ENCODE data around the gene SULF2.

DNA sequence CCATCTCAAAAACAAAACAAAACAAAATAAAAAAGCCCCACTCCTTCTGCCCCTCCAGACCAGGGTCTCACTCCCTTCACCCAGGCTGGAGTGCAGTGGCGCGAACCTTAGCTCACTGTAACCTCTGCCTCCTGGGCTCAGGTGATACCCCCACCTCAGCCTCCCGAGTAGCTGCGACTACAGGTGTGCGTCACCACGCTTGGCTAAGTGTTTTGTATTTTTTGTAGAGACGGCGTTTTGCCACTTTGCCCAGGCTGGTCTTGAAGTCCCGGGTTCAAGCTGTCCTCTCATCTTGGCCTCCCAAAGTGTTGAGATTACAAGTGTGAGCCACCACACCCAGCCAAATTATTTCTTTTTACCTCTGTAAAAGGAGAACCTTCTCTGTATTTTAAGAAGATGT is 173.5 kb downstream of the SULF2 start:
- TF ChIP-seq, protein P1, sequence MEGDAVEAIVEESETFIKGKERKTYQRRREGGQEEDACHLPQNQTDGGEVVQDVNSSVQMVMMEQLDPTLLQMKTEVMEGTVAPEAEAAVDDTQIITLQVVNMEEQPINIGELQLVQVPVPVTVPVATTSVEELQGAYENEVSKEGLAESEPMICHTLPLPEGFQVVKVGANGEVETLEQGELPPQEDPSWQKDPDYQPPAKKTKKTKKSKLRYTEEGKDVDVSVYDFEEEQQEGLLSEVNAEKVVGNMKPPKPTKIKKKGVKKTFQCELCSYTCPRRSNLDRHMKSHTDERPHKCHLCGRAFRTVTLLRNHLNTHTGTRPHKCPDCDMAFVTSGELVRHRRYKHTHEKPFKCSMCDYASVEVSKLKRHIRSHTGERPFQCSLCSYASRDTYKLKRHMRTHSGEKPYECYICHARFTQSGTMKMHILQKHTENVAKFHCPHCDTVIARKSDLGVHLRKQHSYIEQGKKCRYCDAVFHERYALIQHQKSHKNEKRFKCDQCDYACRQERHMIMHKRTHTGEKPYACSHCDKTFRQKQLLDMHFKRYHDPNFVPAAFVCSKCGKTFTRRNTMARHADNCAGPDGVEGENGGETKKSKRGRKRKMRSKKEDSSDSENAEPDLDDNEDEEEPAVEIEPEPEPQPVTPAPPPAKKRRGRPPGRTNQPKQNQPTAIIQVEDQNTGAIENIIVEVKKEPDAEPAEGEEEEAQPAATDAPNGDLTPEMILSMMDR (IDR thresholded peaks at IDR 0.05): no peak
- TF ChIP-seq POLR2A (IDR thresholded peaks at IDR 0.05): no peak
